SK-N-SH (cell line): ENCODE results near the gene TADA2B. TPM values are rescaled to one million over a fixed set of nuclear protein-coding genes. Genes with fewer than 3 reads are reported as not detected.

Source experiments
- CTCF ChIA-PET: fragments of 300-600, 350-600 bp; formaldehyde crosslinking; extraction: SDS; loops from one replicate; lab custom pipeline; 2021; lab: Yijun Ruan, JAX
- POLR2A ChIA-PET: fragments of 350-600 bp; sonication (Branson Sonifier 250); formaldehyde crosslinking; extraction: SDS; loops from one replicate; lab custom pipeline; 2020; ENCODE audit warnings: antibody characterized with exemption, inconsistent platforms; lab: Yijun Ruan, JAX
- DNase-seq: peaks from one replicate; pipeline ENCODE4 v3.0.0; 2012
- H2AFZ ChIP-seq: fragments of 200-600 bp; sonication (generic); 2 replicates; pipeline ENCODE4 v1.8.1; 2016; ENCODE audit warnings: antibody characterized with exemption, mild to moderate bottlenecking, low read depth
- H3F3A ChIP-seq: fragments of 200-600 bp; sonication (generic); replicated peaks from 2 replicates; pipeline ENCODE3; 2016; ENCODE audit warnings: antibody characterized with exemption, mild to moderate bottlenecking; ENCODE audit not compliant: insufficient read depth
- H3K27ac ChIP-seq, 2 experiments: fragments of 200-500 bp in 1 of 2; fragments of 200-600 bp in 1 of 2; sonication (Bioruptor generic) in 1 of 2; sonication (generic), shearing (Covaris generic) in 1 of 2; 2 replicates each; pipeline versions ENCODE4 v1.5.1 to v1.6.1; 2014 to 2016; ENCODE audit warnings: low read depth in 2 of 2, inconsistent platforms in 1 of 2, low read length in 1 of 2, mild to moderate bottlenecking in 1 of 2, mixed read lengths in 1 of 2
- H3K27me3 ChIP-seq: fragments of 200-600 bp; sonication (generic), shearing (Covaris generic); 2 replicates; pipeline ENCODE4 v1.6.1; 2016; ENCODE audit warnings: mixed run types; ENCODE audit not compliant: insufficient read depth
- H3K36me3 ChIP-seq, 2 experiments: fragments of 200-500 bp in 1 of 2; fragments of 200-600 bp in 1 of 2; sonication (Bioruptor generic) in 1 of 2; sonication (generic) in 1 of 2; replicated peaks in 1 of 2; 2 replicates each; pipeline versions ENCODE3 to v1.5.1; 2014 to 2016; ENCODE audit warnings: low read length in 1 of 2, mild to moderate bottlenecking in 1 of 2; ENCODE audit not compliant: insufficient read depth in 2 of 2, control insufficient read depth in 1 of 2
- H3K4me1 ChIP-seq, 2 experiments: fragments of 200-500 bp in 1 of 2; fragments of 200-600 bp in 1 of 2; sonication (Bioruptor generic) in 1 of 2; sonication (generic), shearing (Covaris generic) in 1 of 2; 2 replicates each; pipeline versions ENCODE4 v1.5.1 to v1.6.1; 2014 to 2016; ENCODE audit warnings: low read depth in 1 of 2, low read length in 1 of 2, mixed run types in 1 of 2; ENCODE audit not compliant: insufficient read depth in 2 of 2, control insufficient read depth in 1 of 2
- H3K4me2 ChIP-seq: fragments of 200-600 bp; sonication (generic), shearing (Covaris generic); 2 replicates; pipeline ENCODE4 v1.6.1; 2017; ENCODE audit warnings: mixed run types
- H3K4me3 ChIP-seq, 2 experiments: fragments of 200-500 bp in 1 of 2; fragments of 200-600 bp in 1 of 2; sonication (Bioruptor generic) in 1 of 2; sonication (generic), shearing (Covaris generic) in 1 of 2; 2 replicates each; pipeline versions ENCODE4 v1.5.1 to v1.8.1; 2014 to 2016; ENCODE audit warnings: low read depth in 2 of 2, inconsistent platforms in 1 of 2, low read length in 1 of 2, mild to moderate bottlenecking in 1 of 2, mixed read lengths in 1 of 2, moderate library complexity in 1 of 2
- H3K79me2 ChIP-seq: fragments of 200-600 bp; sonication (generic); 2 replicates; pipeline ENCODE4 v1.8.1; 2017; ENCODE audit warnings: mild to moderate bottlenecking; ENCODE audit not compliant: insufficient read depth
- H3K9ac ChIP-seq: fragments of 200-600 bp; sonication (generic); 2 replicates; pipeline ENCODE4 v1.6.1; 2017; ENCODE audit warnings: mixed run types
- H3K9me2 ChIP-seq: fragments of 200-600 bp; sonication (generic); 2 replicates; pipeline ENCODE4 v1.6.1; 2017; ENCODE audit warnings: mixed run types
- H3K9me3 ChIP-seq: fragments of 200-600 bp; sonication (generic); 2 replicates; pipeline ENCODE4 v1.6.1; 2017; ENCODE audit warnings: mixed run types, mild to moderate bottlenecking, moderate library complexity
- H4K20me1 ChIP-seq: fragments of 200-600 bp; sonication (generic); 2 replicates; pipeline ENCODE4 v1.6.1; 2017; ENCODE audit warnings: mild to moderate bottlenecking, mixed run types; ENCODE audit not compliant: insufficient read depth
- CHD2 ChIP-seq: fragments of 150-350 bp; IDR thresholded peaks from 2 replicates; pipeline ENCODE4 v1.6.1; 2018; ENCODE audit warnings: low read length; ENCODE audit not compliant: partially characterized antibody
- EP300 ChIP-seq, 2 experiments: IDR thresholded peaks; 2 replicates each; pipeline versions ENCODE4 v1.4.0 to v1.6.1; 2012; ENCODE audit warnings: borderline replicate concordance in 1 of 2, low read depth in 1 of 2, low read length in 1 of 2
- EZH2phosphoT487 ChIP-seq: fragments of 200-600 bp; sonication (generic); IDR thresholded peaks from 2 replicates; pipeline ENCODE4 v1.6.1; 2017; ENCODE audit warnings: low read depth, mixed run types, mild to moderate bottlenecking, antibody characterized with exemption, moderate library complexity, borderline replicate concordance
- FOSL2 ChIP-seq: IDR thresholded peaks from 2 replicates; pipeline ENCODE4 v1.4.0; 2012; ENCODE audit warnings: low read depth, mild to moderate bottlenecking, moderate library complexity, borderline replicate concordance
- FOXJ3 ChIP-seq: sonication (generic); formaldehyde crosslinking; IDR thresholded peaks from 2 replicates; pipeline ENCODE4 v1.5.1; 2020; ENCODE audit warnings: mild to moderate bottlenecking, missing genetic modification reagents
- GATA2 ChIP-seq: sonication (generic); formaldehyde crosslinking; IDR thresholded peaks from 2 replicates; pipeline ENCODE4 v1.5.0; 2020; ENCODE audit warnings: mild to moderate bottlenecking, missing genetic modification reagents
- JUND ChIP-seq: IDR thresholded peaks from 2 replicates; pipeline ENCODE4 v1.4.0; 2012
- MAX ChIP-seq: IDR thresholded peaks from 2 replicates; pipeline ENCODE4 v1.4.0; 2012; ENCODE audit warnings: low read depth
- MXI1 ChIP-seq: IDR thresholded peaks from 2 replicates; pipeline ENCODE4 v1.6.1; 2012; ENCODE audit warnings: mild to moderate bottlenecking, low read depth, low read length, improper control_type of control experiment
- NFIC ChIP-seq: IDR thresholded peaks from 2 replicates; pipeline ENCODE4 v1.4.0; 2012; ENCODE audit warnings: borderline replicate concordance
- POLR2AphosphoS5 ChIP-seq: IDR thresholded peaks from 2 replicates; pipeline ENCODE4 v1.6.1; 2012; ENCODE audit warnings: low read depth, low read length
- RCOR1 ChIP-seq: fragments of 150-350 bp; IDR thresholded peaks from 2 replicates; pipeline ENCODE4 v1.6.1; 2017; ENCODE audit warnings: antibody characterized with exemption, low read length
- SMC3 ChIP-seq: IDR thresholded peaks from 2 replicates; pipeline ENCODE4 v1.6.1; 2012; ENCODE audit warnings: low read depth, low read length, improper control_type of control experiment
- TAF1 ChIP-seq: IDR thresholded peaks from 2 replicates; pipeline ENCODE4 v1.6.1; 2012; ENCODE audit warnings: low read depth, mild to moderate bottlenecking, low read length, moderate library complexity, borderline replicate concordance
- TEAD4 ChIP-seq: IDR thresholded peaks from 2 replicates; pipeline ENCODE4 v1.4.0; 2012; ENCODE audit warnings: mild to moderate bottlenecking, borderline replicate concordance; ENCODE audit not compliant: insufficient read depth
- USF2 ChIP-seq: fragments of 150-350 bp; IDR thresholded peaks from 2 replicates; pipeline ENCODE4 v1.6.1; 2017; ENCODE audit warnings: antibody characterized with exemption, low read length, low read depth, borderline replicate concordance
- WGBS: methylation state at CpG from one replicate; pipeline ENCODE4 v1.1.6; 2017; ENCODE audit warnings: low lambda C conversion rate; 5-methylcytosine and 5-hydroxymethylcytosine counted together
- polyA plus RNA-seq, 3 experiments: library from polyadenylated mRNA; depleted of rRNA; stranded (reverse); fragments of >200 nt; gene quantifications; 2 replicates each; pipeline ENCODE4 v1.2.3, GENCODE V29; 2012

TADA2B gene
- polyA plus RNA-seq, 1 of the 3 experiments (the other 2 are of a cell fraction), result 8.0 TPM

- Histone ChIP-seq H3F3A (peaks cover 16% of the 10 kb centered on the region), H4K20me1 (peaks cover 13% of the 10 kb centered on the region; the same call in 1 of the 2 replicates), H3K9me3 (no peaks in the 10 kb centered on the region), H3K27me3 (no peaks in the 10 kb centered on the region), H3K9ac (no peak overlapping the region), H3K4me1 (peaks cover 0 to 4% of the 10 kb centered on the region in 2 experiments; a peak in 1 of 4 replicates), H3K27ac (no peak overlapping the region), H3K4me3 (no peak overlapping the region), H3K4me2 (no peak overlapping the region), H3K79me2 (peaks cover 60% of the 10 kb centered on the region; the same call in 1 of the 2 replicates), H3K9me2 (no peaks in the 10 kb centered on the region), H2AFZ (no peak overlapping the region), H3K36me3 (peaks cover 14 to 38% of the 10 kb centered on the region in 2 experiments)
- TF ChIP-seq USF2 (no peak), SMC3 (no peak), RCOR1 (no peak), JUND (no peak), MXI1 (no peak), TAF1 (no peak), TEAD4 (no peak), EP300 (IDR thresholded peaks at IDR 0.05; ENCODE audit: borderline replicate concordance in 1 of 2, low read depth in 1 of 2, low read length in 1 of 2) (no peak), GATA2 (CRISPR knock-in tag) (no peak), FOSL2 (no peak)
- no peak for DNase-seq
- CTCF ChIA-PET, result interaction anchor here (0.9 to 1.9 kb wide), 3 partner anchors 8 to 17 kb away, joined by 3 to 7 read pairs (median 5); partner anchors contain the start of gene TADA2B
- 97% methylated on average over 9 of the region's 20 CpGs for WGBS
- POLR2A ChIA-PET, result no interaction called here
These were observed 9.9 kb downstream of the TADA2B start for GRCh38 chr4:7052923-7053715.

GRCh38 chr4:7054106-7054880 lies 11.1 kb downstream of the TADA2B start:
- CTCF ChIA-PET, result interaction anchor here (1.1 to 1.9 kb wide), 4 partner anchors 9 to 242 kb away, joined by 3 to 7 read pairs (median 6); partner anchors contain the start of gene TADA2B
- WGBS, result 96% methylated on average over 44 of the region's 52 CpGs

More at GRCh38 chr4:7054106-7054880, 11.1 kb downstream of the TADA2B start:
- no peak for DNase-seq
- peaks cover 24 to 46% of the 10 kb centered on the region in 2 experiments for H3K36me3 ChIP-seq
- no peaks in the 10 kb centered on the region for H3K9me3 ChIP-seq
- H3K9me2 ChIP-seq, result no peaks in the 10 kb centered on the region
- H3F3A ChIP-seq, result peaks cover 20% of the 10 kb centered on the region
- H3K4me2 ChIP-seq, result no peak overlapping the region
- no peaks in the 10 kb centered on the region for H3K27me3 ChIP-seq
- POLR2A ChIA-PET, result no interaction called here
- peaks cover 6% of the 10 kb centered on the region; the same call in 1 of the 2 replicates for H4K20me1 ChIP-seq
- H3K79me2 ChIP-seq, result peaks cover 57% of the 10 kb centered on the region; the same call in 1 of the 2 replicates
- peak overlapping the region in 1 of 2 experiments; percentile 38; a peak in 2 of 4 replicates for H3K27ac ChIP-seq
- H3K4me3 ChIP-seq, result no peak overlapping the region
- no peak for TF ChIP-seq POLR2AphosphoS5
- TF ChIP-seq NFIC, result no peak
- TF ChIP-seq RCOR1, result no peak
- no peak for TF ChIP-seq FOXJ3 (CRISPR knock-in tag)
- TF ChIP-seq MAX, result no peak
- no peak for TF ChIP-seq EZH2phosphoT487
- no peak for TF ChIP-seq GATA2 (CRISPR knock-in tag)
- TF ChIP-seq CHD2, result no peak
- H2AFZ ChIP-seq, result no peak overlapping the region
- H3K4me1 ChIP-seq, result peaks cover 0 to 4% of the 10 kb centered on the region in 2 experiments; a peak in 1 of 4 replicates
- H3K9ac ChIP-seq, result no peak overlapping the region
